HG03469 (cell line): ENCODE data around the gene C2orf74.
"Not testable (repeated sequence)": the region's sequence is repeated elsewhere in the genome, so short reads cannot be mapped to it uniquely, and the experiment has no call there.

ENCODE experiments used
- ATAC-seq: cut with Tn5 transposase; IDR thresholded peaks from one replicate; pipeline ENCODE4 v1.9.1; 2021; ENCODE audit warnings: mild to moderate bottlenecking, moderate library complexity, moderate number of reproducible peaks; ENCODE audit not compliant: unreplicated experiment

Gene C2orf74

DNA sequence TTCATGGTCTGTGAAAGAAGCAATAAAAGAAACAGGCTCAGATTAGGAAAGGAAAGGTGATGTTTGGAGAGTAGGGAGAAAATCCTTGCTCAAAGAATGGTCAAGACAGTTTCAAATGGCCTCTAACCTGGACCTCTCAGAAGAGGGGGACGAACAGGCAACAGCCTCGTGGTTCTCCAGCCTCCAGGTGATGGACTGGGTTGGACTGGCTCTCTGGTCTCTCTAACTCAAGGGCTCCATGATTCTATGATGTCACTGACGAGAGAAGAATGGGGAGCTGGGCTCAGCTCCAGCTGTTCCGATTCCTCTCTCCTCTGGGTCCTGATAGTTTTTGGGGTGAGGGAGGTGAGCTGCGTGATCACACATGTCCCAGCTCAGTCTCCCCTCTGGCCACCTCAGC, at the start of gene C2orf74:
C2orf74 (plus strand) TSS at position 301 of the 400 bp plus-strand sequence. CDS start 327 bp downstream, outside the sequence.
- ATAC-seq: no peak

DNA sequence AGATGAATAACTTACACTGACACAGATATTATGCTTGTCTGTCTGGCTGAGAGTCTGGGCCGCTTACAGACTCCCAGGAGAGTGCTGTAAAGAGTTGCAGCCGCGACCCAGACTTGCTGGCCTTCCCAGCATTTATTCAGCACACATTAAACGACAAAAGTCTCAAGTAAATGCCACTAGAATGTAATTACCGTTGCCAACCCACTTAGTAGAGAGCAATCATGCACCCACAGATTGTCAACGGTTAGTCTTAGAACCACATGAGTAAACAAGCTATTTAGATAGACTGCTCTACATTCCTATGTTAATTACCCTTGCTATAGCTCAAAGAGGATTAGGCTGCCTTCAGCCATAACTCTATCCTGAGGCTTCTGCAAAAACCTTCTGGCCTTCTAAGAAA, 47.8 kb upstream of the C2orf74 start:
- ATAC-seq: no peak

DNA sequence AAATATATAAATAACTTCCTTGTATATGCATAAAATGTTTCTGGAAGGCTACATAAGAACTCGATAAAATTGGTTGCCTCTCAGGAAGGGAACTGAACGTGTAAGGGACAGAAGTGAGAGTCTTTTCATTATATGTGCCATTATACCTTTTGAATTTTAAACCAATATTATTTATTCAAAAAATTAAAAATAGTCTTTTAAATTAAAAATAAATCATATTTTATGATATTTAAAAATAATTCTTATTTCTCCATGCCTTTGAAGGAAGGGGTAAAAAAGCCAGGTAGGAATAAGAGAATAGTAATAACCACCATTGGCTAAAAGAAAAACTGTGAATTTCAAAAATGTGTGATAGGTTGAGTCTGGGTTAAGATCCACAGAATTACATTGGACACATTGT, 45.7 kb upstream of the C2orf74 start:
- no peak for ATAC-seq

DNA sequence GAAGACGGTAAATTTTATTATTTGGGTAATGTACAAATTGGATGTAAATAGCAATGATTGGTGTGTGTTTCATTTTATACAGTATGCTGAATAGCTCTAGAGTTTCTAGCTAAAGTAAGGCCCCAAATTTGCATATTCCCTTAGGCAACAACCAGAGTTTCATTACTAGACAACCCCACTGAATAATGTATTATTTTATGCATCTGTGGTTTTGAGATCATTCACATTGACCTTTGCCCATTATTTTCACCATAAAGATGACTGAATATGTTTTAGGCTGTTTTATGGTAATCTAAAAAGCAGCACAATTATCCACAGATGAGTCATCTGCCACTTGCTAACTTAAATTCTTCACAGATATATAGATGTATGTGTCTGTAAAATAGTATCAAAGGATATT, 44.5 kb upstream of the C2orf74 start:
- ATAC-seq: no peak

DNA sequence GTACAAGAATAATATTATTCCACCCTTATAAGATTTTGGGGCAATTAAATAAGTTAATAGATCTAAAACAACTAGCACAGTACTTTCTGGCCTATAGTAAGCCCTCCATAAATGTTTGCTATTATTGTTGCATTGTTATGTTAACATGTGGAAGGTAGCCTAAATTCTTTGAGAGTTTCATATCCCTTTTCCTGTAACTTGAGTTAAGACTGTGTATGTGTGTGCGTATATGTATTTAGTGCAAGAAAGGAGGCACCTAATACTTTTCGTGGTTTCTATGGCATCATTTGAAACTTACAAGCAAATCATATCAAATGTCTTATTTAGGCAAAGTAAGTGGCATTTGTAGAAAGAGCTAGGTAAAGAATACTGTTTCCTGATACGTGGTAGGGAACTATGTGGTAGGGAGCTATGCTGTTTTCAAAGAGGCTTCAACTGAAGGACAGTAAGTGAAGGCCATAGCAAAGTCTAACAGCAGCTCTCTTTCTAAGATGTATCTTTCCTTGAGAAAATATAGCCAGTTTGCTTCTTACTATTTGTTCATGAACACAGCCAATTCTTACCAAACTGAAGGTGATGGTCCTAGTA, 36.8 kb upstream of the C2orf74 start:
- ATAC-seq: no peak

DNA sequence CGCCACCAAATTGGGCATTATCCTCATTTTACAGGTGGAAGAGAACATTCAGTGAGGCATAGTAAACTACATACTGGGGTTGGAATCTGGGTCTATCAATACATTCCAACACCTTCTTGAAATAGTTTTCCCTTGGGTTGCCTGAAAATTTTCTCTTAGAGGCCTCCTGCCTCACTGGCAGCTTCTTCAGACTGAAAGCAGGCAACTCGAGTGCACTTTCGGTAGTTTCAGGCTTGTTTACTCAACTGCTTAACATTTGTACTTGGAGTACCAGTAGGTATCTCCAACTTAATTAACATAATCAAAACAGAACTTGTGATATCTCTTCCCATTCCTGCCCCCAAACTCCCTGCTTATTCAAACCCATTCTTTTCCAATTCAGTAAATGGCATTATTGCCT, 36.2 kb upstream of the C2orf74 start:
- no peak for ATAC-seq

DNA sequence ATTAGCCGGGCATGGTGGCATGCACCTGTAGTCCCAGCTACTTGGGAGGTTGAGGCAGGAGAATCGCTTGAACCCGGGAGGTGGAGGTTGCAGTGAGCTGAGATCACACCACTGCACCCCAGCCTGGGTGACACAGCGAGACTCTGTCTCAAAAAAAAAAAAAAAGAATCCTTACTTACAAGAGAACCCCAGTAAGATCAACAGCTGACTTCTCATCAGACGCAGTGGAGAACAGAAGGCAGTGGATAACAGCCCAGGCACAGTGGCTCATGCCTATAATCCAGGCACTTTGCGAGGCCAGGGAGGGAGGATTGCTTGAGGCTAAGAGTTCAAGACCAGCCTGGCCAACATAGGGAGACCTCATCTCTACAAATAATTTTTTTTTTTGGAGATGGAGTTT, 33.9 kb upstream of the C2orf74 start:
- not testable (repeated sequence) for ATAC-seq

DNA sequence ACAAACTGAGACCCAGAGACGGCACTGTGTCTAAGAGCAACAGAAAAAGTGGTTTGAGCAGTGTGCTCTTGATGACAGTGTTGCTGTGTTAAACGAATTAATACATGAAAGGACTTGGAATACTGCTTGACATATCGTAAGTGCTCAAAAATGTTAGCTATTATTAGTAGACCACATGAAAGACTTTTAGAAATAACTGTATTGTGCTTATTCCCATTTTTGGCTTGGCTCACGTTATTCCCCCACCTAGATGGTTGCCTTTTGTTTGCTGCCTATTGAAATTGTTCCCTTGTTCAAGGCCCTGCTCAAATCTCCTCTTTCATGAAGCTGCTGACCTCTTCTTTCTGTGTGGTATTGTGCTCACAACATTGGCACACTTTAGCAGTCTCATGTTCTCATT, 27.8 kb upstream of the C2orf74 start:
- no peak for ATAC-seq

DNA sequence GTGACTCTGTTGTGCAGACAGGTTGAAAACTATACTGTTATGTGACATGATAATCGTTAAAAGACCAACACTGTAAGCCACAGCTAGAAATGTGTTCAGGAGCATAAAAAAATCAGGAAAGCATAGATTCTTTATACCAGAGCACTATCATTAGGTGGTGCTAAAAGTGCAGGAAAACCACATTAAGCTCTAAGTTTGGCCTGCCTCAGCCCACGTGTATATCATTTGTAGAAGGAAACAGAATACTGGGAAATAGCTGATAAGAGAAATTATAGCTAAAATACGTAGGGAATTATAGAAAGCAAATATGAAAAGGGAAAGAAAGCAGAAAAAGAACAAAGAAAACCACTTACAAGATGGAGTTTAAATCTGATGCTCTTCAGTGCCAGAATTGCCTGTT, 26.5 kb upstream of the C2orf74 start:
- ATAC-seq: no peak

DNA sequence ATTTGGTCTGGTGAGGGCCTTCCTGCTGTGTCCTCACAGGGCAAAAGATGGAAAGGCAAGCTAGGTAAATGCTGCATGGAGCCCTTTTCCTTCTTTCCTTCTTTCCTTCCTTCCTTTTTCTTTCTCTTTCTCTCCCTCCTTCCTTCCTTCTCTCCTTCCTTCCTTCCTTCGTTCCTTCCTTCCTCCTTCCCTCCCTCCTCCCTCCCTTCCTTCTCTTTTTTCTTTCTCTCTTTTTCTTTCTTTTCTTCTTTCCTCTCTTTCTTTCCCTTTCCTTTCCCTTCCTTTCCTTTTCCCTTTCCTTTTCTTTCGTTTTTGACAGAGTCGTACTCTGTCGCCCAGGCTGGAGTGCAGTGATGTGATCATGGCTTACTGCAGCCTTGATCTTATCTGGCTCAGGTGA, 23.1 kb upstream of the C2orf74 start:
- no peak for ATAC-seq

DNA sequence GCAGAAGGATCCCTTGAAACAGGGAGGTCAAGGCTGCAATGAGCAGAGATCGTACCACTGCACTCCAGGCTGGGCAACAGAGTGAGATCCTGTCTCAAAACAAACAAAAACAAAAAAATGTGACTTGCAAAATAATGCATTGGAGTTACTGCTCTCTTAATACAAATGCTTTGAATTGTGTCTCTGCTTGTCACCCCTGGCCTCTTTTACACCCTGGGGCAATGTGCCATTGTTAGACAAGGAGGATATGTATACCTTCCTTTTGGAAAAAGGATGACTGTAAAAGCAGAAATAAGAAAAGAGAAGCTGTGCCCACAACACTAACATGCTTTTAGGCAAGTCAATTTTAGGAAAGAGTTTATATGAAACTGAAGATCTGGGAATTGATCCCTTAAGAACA, 20.8 kb upstream of the C2orf74 start:
- no peak for ATAC-seq

DNA sequence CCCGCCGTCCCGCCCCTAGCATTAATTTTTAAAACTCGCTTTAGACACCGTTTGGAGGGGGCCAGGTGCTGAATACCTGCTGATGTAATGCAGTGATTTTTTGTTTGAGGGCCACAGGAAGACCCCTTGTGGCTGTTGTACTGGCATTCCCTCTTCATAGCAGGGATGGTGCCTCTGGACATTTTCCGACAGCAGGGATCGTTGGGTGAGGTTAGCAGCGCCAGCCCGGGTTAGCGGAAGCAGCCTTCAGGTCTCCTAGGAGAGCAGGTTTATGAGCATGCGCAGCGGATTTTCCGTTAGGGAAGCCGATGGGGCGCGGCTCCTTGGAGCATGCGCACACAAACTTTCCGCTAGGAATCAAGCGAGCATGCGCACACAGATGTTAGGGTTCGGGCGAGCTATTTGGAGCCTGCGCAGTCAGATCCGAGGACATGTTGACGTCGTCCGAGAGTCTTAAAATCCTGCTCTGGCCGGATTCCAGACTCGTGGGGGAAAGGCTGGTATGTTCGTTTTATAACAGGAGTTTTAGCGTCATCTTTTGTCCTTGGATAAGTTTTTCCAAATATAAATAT, 17.2 kb upstream of the C2orf74 start:
- peak; percentile 89 for ATAC-seq

DNA sequence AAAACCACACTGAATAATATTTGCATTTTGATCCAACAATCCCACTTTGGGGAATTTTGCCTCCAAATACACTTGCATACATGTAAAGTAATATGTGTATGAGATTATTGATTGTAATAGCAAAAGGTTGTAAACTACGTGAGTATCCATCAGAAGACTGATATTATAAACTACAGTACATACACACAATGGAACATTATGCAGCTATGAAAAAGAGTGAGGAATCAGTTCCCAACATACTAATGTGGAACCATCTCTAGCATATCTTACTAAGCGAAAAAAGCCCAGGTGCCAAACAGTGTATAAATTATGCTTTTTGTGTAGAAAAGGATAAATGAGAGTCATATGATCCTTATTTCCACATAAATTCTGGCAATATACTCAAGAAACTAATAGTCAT, 16.0 kb upstream of the C2orf74 start:
- no peak for ATAC-seq

DNA sequence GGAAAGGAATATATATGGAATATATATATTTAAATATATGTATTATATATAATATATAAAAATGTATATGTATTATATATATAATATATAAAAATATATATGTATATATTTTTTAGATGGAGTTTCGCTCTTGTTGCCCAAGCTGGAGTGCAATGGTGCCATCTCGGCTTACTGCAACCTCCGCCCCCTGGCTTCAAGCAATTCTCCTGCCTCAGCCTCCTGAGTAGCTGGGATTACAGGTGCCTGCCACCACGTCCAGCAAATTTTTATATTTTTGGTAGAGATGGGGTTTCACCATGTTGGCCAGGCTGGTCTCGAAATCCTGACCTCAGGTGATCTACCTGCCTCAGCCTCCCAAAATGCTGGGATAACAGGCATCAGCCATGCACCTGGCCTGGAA, 13.9 kb upstream of the C2orf74 start:
- not testable (repeated sequence) for ATAC-seq

DNA sequence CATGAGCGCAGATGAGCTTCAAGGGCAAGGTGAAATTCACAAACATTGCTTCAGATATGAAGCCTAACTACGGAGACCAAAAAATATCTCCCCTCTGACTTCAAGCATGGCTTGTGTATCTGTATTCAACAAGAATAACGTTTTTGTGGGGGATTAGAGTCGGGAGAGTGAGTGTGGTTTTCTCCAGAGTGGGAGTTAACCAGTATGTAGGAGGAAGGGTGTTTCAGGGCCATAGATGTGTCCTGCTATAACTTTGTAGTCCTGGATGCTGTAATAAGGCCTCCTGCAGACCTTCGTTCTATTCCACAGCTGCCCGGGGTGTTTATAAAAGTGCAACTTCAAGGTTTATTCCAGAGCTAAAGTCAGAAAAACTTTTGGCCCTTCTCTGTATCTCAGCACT, 12.9 kb upstream of the C2orf74 start:
- ATAC-seq: no peak

DNA sequence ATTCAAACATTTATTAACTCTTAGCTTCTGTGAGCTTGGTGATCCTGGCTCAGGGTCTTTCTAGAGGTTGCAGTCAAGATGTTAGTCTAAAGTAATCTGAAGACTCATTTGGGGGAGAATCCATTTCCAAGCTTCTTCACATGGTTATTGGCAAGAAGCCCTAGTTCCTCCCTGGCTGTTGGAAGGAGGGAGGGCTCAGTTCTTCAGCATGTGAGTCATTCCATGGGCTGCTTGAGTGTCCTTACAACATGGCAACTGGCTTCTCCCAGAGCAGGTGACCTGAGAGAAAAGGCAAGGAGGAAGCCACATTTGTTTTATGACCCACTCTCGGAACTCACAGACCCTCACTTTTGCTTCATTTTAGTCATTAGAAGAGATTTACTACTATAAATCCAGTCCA, 10.6 kb upstream of the C2orf74 start:
- ATAC-seq: no peak

DNA sequence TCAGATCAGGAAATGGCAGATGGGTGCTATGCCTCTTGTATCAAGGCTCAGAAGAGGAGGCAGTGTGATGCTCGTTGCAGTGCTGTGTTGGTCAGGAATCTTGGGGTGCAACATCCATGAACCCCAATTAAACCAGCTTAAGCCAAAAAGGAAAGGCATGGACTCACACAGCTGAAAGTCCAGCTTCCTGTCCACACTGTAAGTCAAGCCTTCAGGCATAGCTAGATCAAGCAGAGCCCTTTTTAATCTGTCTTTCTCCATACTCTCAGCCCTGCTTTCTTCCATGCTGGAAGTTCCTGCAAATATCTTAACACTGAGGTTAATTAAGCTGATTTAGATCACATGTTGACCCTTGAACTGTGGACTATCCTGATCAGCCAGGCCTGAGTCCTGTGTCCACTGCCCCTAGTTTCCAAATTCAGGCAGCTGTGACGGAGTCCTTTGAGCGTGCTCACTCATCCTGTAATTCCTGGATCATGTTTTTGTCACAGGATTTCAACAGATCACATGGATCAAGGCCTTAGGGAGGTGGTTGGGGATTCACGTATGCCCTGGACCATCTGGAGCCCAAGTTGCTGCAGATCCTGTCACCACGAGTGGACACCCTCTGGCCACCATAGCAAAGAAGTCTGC, 4.5 kb upstream of the C2orf74 start:
- no peak for ATAC-seq

DNA sequence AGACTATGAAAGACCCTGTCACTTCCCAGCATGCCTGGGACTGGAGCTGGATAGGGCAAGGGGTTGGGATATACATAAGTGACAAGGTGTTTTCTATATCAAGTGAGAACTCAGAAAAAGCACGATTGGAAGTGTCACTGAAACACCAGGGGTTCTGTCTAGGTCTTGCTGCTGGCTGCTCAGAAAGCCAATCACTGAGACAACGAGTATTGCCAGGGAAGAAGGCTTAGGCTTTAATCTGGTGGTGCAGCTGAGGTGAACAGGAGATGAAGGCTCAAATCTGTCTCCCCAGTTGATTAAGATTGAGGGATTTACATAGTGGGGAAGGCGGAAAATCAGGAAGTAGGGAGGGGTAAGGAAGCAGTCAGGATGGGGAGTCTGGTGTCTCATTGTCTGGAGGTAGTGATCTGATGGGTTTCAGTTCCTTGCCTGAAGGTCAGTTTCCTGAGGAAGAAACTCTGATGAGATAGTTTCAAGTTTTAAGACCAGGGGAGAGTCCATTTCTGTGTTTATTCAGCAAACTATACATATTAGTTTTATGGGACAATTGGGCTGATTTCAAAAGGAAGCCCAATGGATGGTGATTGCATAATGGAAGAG, 3.5 kb upstream of the C2orf74 start:
- ATAC-seq: no peak

DNA sequence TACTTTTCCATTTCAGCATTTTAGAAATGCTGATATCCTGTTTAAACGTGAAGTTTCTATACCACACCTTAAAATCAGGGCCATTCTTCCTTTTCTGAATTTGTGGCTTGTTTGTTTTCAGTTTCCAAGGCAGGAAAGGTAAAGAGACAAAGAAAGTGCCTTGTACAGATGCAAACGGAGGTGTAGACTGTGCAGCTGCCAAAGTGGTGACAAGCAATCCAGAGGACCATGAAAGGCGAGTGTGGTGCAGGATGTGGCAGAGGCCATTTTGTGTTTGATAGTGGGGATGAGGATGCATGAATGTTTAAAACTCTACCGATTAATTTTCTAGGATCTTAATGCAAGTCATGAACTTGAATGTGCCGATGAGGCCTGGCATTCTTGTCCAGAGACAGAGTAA, 733 bp downstream of the C2orf74 start:
- no peak for ATAC-seq

DNA sequence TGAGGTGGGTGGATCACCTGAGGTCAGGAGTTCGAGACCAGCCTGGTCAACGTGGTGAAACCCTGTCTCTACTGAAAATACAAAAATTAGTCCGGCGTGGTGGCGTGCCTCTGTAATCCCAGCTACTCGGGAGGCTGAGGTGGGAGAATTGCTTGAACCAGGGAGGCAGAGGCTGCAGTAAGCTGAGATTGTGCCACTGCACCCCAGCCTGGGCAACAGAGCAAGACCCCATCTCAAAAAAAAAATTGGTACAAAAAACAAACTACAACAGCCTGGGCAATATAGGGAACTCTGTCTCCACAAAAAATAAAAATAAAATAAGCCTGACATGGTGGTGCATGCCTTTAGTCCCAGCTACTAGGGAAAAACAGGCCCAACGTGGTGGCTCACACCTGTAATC, 3.1 kb downstream of the C2orf74 start:
- not testable (repeated sequence) for ATAC-seq

DNA sequence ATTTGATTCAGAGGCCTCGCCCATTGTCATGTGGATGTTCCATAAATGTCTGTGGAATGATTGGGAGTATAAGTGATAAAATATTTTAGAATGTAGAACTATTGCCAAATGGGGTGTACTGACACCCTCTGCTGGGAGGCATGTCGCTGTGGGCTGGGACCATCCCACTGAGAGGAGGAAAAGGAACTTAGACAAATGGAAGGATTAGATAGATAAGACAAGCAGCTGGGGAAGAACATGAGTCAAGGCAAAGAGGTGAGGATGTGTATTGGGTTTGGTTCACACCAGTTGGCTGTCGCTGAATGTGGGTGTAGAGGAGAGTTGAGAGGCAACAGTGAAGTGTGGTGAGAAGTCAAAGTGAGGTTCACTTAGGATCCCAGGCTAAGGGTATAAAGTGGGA, 4.0 kb downstream of the C2orf74 start:
- ATAC-seq: no peak

DNA sequence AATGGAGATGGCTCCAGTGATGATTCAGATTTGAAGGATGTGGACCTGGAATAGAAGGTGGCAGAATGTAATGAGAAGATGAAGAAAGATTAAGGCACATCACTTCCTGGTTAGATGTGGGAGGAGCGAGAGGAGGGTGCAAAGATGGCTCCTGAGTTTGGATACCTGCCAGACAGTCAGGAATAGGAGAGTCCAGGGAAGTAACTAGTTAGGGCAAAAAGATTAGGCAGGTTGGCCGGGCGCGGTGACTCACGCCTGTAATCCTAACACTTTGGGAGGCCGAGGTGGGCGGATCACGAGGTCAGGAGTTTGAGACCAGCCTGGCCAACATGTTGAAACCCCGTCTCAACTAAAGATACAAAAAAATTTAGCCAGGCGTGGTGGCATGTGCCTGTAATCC, 5.6 kb downstream of the C2orf74 start:
- no peak for ATAC-seq
